Neural cell (in vitro differentiated cells): ENCODE data around the gene CNTN4. TPM values are rescaled to one million over a fixed set of nuclear protein-coding genes. Genes with fewer than 3 reads are reported as not detected.

ENCODE experiments used
- H2AFZ ChIP-seq: fragments of 200-600, 300-800 bp; sonication (generic), shearing (Covaris generic); 2 replicates; pipeline ENCODE4 v1.6.0; 2014; ENCODE audit warnings: low read depth, mild to moderate bottlenecking, antibody characterized with exemption, low read length, moderate library complexity
- H3F3A ChIP-seq: fragments of 200-600 bp; shearing (Covaris generic); 2 replicates; pipeline ENCODE4 v1.6.1; 2016; ENCODE audit warnings: mild to moderate bottlenecking, moderate library complexity, mixed read lengths, antibody characterized with exemption, low read length; ENCODE audit not compliant: insufficient read depth, poor library complexity, severe bottlenecking
- H3K27ac ChIP-seq: fragments of 200-600, 300-800 bp; sonication (generic), shearing (Covaris generic); 2 replicates; pipeline ENCODE4 v1.5.1; 2014; ENCODE audit warnings: mild to moderate bottlenecking, low read length, moderate library complexity
- H3K27me3 ChIP-seq: fragments of 300-800, 200-600 bp; sonication (generic), shearing (Covaris generic); 2 replicates; pipeline ENCODE4 v1.6.0; 2014; ENCODE audit warnings: mild to moderate bottlenecking, low read depth, low read length, moderate library complexity; ENCODE audit not compliant: insufficient read depth
- H3K36me3 ChIP-seq: fragments of 300-800, 200-600 bp; sonication (generic), shearing (Covaris generic); 2 replicates; pipeline ENCODE4 v1.5.1; 2014; ENCODE audit warnings: mild to moderate bottlenecking, antibody characterized with exemption, low read length, moderate library complexity; ENCODE audit not compliant: insufficient read depth
- H3K4me2 ChIP-seq: fragments of 300-800, 200-600 bp; sonication (generic), shearing (Covaris generic); 2 replicates; pipeline ENCODE4 v1.6.0; 2014; ENCODE audit warnings: mild to moderate bottlenecking, low read length
- H3K4me3 ChIP-seq: fragments of 300-800, 200-600 bp; sonication (generic), shearing (Covaris generic); 2 replicates; pipeline ENCODE4 v1.5.1; 2014; ENCODE audit warnings: mild to moderate bottlenecking, low read length, moderate library complexity
- H3K79me2 ChIP-seq: fragments of 200-600 bp; shearing (Covaris generic); replicated peaks from 2 replicates; pipeline ENCODE4 v1.6.0; 2014; ENCODE audit warnings: mild to moderate bottlenecking, low read length, moderate library complexity; ENCODE audit not compliant: insufficient read depth
- H3K9ac ChIP-seq: fragments of 300-800, 200-600 bp; sonication (generic), shearing (Covaris generic); 2 replicates; pipeline ENCODE4 v1.6.1; 2016; ENCODE audit warnings: mild to moderate bottlenecking, low read length, mixed read lengths
- H3K9me2 ChIP-seq: fragments of 200-600 bp; shearing (Covaris generic); 2 replicates; pipeline ENCODE4 v1.6.1; 2016; ENCODE audit warnings: mild to moderate bottlenecking, low read length, mixed read lengths; ENCODE audit not compliant: insufficient read depth
- H3K9me3 ChIP-seq: fragments of 200-600, 300-800 bp; sonication (generic), shearing (Covaris generic); 2 replicates; pipeline ENCODE4 v1.6.1; 2016; ENCODE audit warnings: mild to moderate bottlenecking, mixed run types, low read length, moderate library complexity, mixed read lengths
- H4K20me1 ChIP-seq: fragments of 200-600 bp; shearing (Covaris generic); 2 replicates; pipeline ENCODE4 v1.6.1; 2016; ENCODE audit warnings: mild to moderate bottlenecking, mixed run types; ENCODE audit not compliant: insufficient read depth
- EP300 ChIP-seq: fragments of 450-650 bp; conservative IDR thresholded peaks from 2 replicates; pipeline ENCODE4 v1.6.1; 2014; ENCODE audit warnings: antibody characterized with exemption, mild to moderate bottlenecking, moderate library complexity; ENCODE audit not compliant: poor library complexity, severe bottlenecking
- EZH2 ChIP-seq: fragments of 200-600, 300-800 bp; shearing (Covaris generic), sonication (generic); IDR thresholded peaks from 2 replicates; pipeline ENCODE4 v1.6.1; 2014; ENCODE audit warnings: antibody characterized with exemption, low read length, borderline replicate concordance, mild to moderate bottlenecking; ENCODE audit not compliant: insufficient read depth, poor library complexity, severe bottlenecking
- MXI1 ChIP-seq: fragments of 450-650 bp; conservative IDR thresholded peaks from 2 replicates; pipeline ENCODE4 v1.6.1; 2014; ENCODE audit warnings: antibody characterized with exemption, mild to moderate bottlenecking; ENCODE audit not compliant: poor library complexity, severe bottlenecking
- POLR2AphosphoS5 ChIP-seq: IDR thresholded peaks from 2 replicates; pipeline ENCODE4 v1.6.1; 2012
- RAD21 ChIP-seq: fragments of 450-650 bp; conservative IDR thresholded peaks from 2 replicates; pipeline ENCODE4 v1.6.1; 2014; ENCODE audit warnings: antibody characterized with exemption, mild to moderate bottlenecking, moderate library complexity
- SMC3 ChIP-seq: fragments of 450-650 bp; conservative IDR thresholded peaks from 2 replicates; pipeline ENCODE4 v1.6.1; 2014; ENCODE audit warnings: antibody characterized with exemption, mild to moderate bottlenecking, moderate library complexity; ENCODE audit not compliant: poor library complexity
- TAF1 ChIP-seq: IDR thresholded peaks from 2 replicates; pipeline ENCODE4 v1.6.1; 2012; ENCODE audit warnings: low read depth
- polyA plus RNA-seq: library from polyadenylated mRNA; depleted of rRNA; stranded (reverse); fragments of >200 nt; gene quantifications from 2 replicates; pipeline ENCODE4 v1.2.3, GENCODE V29; 2014
- TF ChIP-seq, protein P1 (sequence below): IDR thresholded peaks from 2 replicates; pipeline ENCODE4 v1.6.1; 2012; ENCODE audit warnings: borderline replicate concordance
- TF ChIP-seq, protein P2 (sequence below): fragments of 450-650 bp; IDR thresholded peaks from 2 replicates; pipeline ENCODE4 v1.5.1; 2014; ENCODE audit warnings: antibody characterized with exemption, mild to moderate bottlenecking, moderate library complexity; ENCODE audit not compliant: poor library complexity, severe bottlenecking

CNTN4 gene
- polyA plus RNA-seq, 1 donor from 2014 or later = 10.6 TPM

DNA sequence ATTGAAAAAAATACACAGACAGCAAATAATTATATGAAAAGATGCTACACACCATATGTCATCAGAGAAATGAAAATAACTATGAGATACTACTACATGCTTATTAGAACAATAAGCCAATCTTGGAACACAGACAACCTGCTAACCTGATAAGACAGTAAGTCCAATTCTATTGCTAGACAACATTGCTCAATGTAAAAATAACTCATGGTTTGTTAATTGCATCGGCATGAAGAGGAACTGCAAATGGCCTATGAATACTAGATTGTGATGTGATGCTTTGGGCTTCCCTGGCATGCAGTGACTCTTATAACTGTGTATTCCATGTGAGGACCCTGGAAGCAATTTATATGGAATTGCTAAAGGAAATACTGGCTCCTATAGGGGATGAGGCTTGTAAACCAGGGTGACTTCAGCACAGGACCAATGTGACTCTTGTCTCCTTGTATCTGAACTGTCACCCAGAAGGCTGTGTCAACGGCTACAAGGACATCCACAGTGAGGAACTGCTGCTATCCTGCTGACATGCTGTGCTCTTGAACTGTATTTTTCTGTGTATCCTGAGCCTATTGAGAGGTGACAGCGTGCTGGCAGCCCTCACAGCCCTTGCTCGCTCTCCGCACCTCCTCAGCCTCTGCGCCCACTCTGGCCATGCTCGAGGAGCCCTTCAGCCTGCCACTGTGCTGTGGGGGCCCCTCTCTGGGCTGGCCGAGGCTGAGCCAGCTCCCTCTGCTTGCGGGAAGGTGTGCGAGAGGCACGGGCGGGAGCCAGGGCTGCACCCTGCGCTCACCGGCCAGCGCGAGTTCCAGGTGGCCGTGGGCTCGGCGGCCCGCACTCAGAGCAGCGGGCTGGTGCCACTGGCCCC, 385.7 kb downstream of the CNTN4 start:
- H3K9ac ChIP-seq = no peak overlapping the region
- H3K27ac ChIP-seq = no peak overlapping the region
- no peaks in the 10 kb centered on the region for H4K20me1 ChIP-seq
- no peak overlapping the region for H2AFZ ChIP-seq
- H3F3A ChIP-seq = no peaks in the 10 kb centered on the region
- H3K36me3 ChIP-seq = no peaks in the 10 kb centered on the region
- H3K27me3 ChIP-seq = no peaks in the 10 kb centered on the region
- TF ChIP-seq MXI1 = no peak
- TF ChIP-seq, protein P1, sequence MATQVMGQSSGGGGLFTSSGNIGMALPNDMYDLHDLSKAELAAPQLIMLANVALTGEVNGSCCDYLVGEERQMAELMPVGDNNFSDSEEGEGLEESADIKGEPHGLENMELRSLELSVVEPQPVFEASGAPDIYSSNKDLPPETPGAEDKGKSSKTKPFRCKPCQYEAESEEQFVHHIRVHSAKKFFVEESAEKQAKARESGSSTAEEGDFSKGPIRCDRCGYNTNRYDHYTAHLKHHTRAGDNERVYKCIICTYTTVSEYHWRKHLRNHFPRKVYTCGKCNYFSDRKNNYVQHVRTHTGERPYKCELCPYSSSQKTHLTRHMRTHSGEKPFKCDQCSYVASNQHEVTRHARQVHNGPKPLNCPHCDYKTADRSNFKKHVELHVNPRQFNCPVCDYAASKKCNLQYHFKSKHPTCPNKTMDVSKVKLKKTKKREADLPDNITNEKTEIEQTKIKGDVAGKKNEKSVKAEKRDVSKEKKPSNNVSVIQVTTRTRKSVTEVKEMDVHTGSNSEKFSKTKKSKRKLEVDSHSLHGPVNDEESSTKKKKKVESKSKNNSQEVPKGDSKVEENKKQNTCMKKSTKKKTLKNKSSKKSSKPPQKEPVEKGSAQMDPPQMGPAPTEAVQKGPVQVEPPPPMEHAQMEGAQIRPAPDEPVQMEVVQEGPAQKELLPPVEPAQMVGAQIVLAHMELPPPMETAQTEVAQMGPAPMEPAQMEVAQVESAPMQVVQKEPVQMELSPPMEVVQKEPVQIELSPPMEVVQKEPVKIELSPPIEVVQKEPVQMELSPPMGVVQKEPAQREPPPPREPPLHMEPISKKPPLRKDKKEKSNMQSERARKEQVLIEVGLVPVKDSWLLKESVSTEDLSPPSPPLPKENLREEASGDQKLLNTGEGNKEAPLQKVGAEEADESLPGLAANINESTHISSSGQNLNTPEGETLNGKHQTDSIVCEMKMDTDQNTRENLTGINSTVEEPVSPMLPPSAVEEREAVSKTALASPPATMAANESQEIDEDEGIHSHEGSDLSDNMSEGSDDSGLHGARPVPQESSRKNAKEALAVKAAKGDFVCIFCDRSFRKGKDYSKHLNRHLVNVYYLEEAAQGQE = no peak
- no peak for TF ChIP-seq SMC3
- no peak for TF ChIP-seq TAF1
- TF ChIP-seq EP300 = no peak
- TF ChIP-seq, protein P2, sequence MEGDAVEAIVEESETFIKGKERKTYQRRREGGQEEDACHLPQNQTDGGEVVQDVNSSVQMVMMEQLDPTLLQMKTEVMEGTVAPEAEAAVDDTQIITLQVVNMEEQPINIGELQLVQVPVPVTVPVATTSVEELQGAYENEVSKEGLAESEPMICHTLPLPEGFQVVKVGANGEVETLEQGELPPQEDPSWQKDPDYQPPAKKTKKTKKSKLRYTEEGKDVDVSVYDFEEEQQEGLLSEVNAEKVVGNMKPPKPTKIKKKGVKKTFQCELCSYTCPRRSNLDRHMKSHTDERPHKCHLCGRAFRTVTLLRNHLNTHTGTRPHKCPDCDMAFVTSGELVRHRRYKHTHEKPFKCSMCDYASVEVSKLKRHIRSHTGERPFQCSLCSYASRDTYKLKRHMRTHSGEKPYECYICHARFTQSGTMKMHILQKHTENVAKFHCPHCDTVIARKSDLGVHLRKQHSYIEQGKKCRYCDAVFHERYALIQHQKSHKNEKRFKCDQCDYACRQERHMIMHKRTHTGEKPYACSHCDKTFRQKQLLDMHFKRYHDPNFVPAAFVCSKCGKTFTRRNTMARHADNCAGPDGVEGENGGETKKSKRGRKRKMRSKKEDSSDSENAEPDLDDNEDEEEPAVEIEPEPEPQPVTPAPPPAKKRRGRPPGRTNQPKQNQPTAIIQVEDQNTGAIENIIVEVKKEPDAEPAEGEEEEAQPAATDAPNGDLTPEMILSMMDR = no peak
- no peak for TF ChIP-seq EZH2
- TF ChIP-seq RAD21 = no peak
- H3K4me3 ChIP-seq = no peak overlapping the region
- no peak overlapping the region for H3K4me2 ChIP-seq
- no peaks in the 10 kb centered on the region for H3K9me3 ChIP-seq
- H3K79me2 ChIP-seq = no peaks in the 10 kb centered on the region
- no peaks in the 10 kb centered on the region for H3K9me2 ChIP-seq

- H2AFZ ChIP-seq = no peak overlapping the region
- no peaks in the 10 kb centered on the region for H3K9me2 ChIP-seq
- no peak overlapping the region for H3K4me2 ChIP-seq
- no peaks in the 10 kb centered on the region for H3K79me2 ChIP-seq
- no peaks in the 10 kb centered on the region for H3K36me3 ChIP-seq
- H4K20me1 ChIP-seq = no peaks in the 10 kb centered on the region
- H3K9ac ChIP-seq = no peak overlapping the region
- no peaks in the 10 kb centered on the region for H3K27me3 ChIP-seq
- H3F3A ChIP-seq = no peaks in the 10 kb centered on the region
- no peaks in the 10 kb centered on the region for H3K9me3 ChIP-seq
- TF ChIP-seq, protein P2 = no peak
- no peak for TF ChIP-seq TAF1
- no peak for TF ChIP-seq SMC3
- TF ChIP-seq MXI1 = no peak
- TF ChIP-seq POLR2AphosphoS5 = no peak
- no peak for TF ChIP-seq RAD21
- TF ChIP-seq EP300 = no peak
- TF ChIP-seq, protein P1 = no peak
- TF ChIP-seq EZH2 = no peak
- H3K4me3 ChIP-seq = no peak overlapping the region
- H3K27ac ChIP-seq = no peak overlapping the region
Observed at GRCh38 chr3:2485027-2485375, 386.3 kb downstream of the CNTN4 start.
